Activated CD4-positive, alpha-beta T cell treated with anti-CD3 and anti-CD28 coated beads, Interleukin-2, amount 50 U/mL, for 1 hour (primary cell): ENCODE data around the gene COX17.

ENCODE experiments used
- DNase-seq: peaks from one replicate; pipeline ENCODE4 v3.0.0-alpha.2; 2020

Gene COX17

GRCh38 chr3:119643528-119643927, 33.7 kb downstream of the COX17 start:
- DNase-seq = no peak

- DNase-seq = no peak
Measured at GRCh38 chr3:119642746-119643473, 34.3 kb downstream of the COX17 start.

GRCh38 chr3:119641416-119641815, 35.8 kb downstream of the COX17 start:
- DNase-seq = no peak

- no peak for DNase-seq
Measured at GRCh38 chr3:119639494-119640350, 37.5 kb downstream of the COX17 start.

- DNase-seq = no peak
Measured at GRCh38 chr3:119637679-119638477, 39.3 kb downstream of the COX17 start.

- DNase-seq = no peak
Measured at GRCh38 chr3:119636891-119637611, 40.2 kb downstream of the COX17 start.

- no peak for DNase-seq
Measured at GRCh38 chr3:119636249-119636648, 41.0 kb downstream of the COX17 start.

- no peak for DNase-seq
Measured at GRCh38 chr3:119635719-119636118, 41.5 kb downstream of the COX17 start.

GRCh38 chr3:119632829-119633228, 44.4 kb downstream of the COX17 start:
- no peak for DNase-seq

DNA sequence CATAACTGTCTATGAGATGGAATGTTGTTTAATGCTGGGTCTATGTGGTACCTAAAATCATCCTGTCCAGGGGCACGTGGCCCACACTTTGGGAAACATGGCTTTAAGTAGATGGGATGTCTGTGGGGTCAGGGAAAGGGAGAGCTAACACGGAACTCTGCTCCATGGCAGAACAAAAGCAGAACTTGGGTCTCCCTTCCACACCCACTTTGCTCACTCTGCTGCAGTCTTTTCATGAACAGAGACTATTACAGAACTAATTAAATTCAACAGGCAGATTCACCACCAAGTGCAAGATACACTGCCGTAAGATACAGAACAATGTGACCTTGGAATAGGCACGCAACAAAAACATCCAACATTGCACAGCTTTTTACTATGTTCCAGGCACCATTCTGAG, 45.0 kb downstream of the COX17 start:
- DNase-seq = no peak

DNA sequence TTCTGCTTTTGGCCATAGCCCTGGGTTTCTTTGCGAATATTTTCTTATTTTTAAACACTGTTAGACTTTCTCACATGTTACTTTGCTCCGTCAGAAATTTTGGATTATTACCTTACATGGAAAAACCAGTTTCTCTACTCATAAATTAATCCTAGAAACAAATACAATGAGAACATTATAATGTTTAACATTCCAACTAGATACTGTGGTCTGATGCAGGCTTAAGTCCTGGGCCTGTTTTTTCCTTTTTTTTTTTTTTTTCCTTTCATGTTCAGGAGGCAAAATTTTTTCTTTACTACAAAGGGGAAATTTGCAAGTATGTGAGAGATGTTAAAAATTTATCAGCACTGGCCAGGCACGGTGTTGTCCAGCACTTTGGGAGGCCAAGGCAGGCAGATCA, 45.7 kb downstream of the COX17 start:
- no peak for DNase-seq

GRCh38 chr3:119630880-119631329, 46.3 kb downstream of the COX17 start:
- no peak for DNase-seq

DNA sequence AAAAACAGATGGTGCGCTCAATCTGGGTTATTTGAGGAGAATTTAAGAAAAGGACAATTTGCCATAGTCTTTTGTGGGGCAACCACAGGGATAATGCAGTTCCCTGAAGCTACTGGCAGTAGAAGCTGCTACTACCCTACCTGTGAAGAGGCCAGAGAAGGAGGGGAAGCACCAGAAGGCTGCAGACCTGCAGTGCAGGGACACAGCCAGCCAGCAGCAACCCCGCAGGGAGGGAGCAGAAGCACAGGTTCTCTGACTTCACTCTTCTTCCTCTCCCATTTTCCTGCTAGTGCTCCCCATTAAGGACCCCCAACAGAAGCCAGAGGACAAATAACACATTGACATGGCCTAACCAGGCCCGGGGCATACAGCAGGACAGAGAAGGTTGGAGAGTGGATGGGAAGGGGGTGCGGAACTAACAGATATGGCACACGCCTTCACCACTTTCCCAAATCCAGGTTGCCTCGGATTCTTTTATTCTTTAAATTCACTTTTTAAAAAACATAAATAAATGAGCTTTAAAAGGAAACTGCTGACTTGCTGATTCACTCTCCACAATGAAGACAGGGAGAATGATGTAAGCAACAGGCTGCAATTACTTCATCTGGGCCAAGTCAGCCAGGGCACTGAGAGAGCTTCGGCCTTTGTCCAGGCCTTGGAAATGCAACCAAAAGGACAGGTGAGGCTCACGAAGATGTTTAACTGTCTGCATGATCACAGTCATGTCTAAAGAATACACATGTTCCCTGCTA, 46.9 kb downstream of the COX17 start:
- DNase-seq = no peak

DNA sequence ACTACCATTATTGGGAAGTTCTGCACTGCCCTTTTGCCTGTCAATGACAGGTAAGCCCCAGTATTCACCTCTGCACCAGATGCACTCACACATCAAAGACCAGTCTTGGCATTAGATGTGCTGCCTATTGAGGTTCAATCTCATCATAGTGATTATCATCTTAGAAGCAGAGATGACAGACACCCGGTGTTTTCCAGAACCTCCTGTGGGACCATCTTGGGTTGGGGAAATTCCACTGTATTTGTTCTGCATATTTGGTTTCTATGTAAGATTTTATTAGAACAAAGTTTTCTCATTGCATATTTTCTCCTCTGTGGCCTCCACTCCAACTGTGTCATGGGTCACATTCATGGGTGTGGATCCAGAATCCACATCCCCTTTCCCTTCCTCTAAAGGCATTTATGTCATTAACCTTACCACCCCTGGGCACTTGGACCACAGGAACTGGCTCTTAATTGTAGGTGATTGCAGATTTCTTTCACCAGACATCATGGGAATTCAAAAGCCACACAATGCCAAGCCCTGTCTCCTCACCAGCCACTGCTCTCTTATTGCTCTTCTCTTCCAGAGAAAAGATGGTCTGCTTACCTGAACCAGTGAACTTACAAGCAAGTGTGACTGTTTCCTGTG, 48.3 kb downstream of the COX17 start:
- no peak for DNase-seq

GRCh38 chr3:119628390-119628789, 48.8 kb downstream of the COX17 start:
- no peak for DNase-seq

GRCh38 chr3:119627461-119627860, 49.7 kb downstream of the COX17 start:
- DNase-seq = no peak

DNA sequence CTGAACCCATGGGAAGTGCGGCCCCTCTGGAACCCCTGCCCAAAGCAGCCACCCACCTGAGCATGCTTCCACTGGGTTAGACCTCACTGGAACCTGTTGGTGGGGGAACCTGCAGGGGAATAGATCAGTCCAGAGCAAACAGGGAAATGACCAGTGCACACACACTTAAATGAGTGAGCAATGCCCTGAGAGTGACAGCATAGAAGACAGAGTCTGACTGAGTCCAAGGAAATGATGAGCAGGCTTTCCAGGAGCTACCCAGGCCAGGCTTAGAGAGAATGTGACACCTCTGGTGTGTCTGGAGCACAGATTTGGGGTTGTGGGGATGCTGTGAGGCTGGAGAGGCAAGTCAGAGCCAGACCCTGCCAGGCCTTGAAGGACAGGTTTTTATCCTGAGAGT, 51.0 kb downstream of the COX17 start:
- no peak for DNase-seq

DNA sequence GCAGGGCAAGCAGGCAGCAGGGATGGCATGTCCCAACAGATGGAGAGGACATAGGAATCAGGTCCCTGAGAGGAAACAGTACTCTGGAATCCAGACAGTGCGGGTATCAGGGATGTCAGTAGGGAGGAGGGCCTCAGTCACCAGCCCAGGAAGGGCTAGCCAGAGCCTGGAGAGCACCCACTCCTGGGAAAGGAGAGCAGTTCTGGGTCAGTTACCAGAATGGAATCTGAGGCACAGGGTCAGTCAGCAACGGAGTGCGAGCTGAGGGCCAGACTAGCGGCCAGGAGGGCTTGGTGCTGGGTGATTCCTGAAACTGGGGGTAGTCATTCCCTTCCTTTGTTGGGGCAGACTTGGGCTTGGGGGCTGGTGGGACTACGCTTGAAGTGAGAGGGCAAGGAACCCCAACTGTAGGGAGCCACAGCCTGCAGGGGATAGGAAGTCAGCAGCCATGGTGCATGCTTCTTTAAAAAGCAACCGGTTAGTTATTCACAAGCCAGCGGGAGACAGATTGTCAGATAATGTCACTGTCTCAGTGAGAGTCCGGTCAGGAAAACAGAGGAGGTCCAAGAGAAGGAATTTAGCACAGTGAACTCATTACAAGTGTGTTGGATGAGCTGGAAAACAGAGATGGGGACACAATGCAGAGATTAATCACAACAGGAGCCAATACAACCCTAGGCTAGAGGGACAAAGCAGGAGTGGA, 51.6 kb downstream of the COX17 start:
- no peak for DNase-seq

GRCh38 chr3:119624002-119624720, 53.0 kb downstream of the COX17 start:
- no peak for DNase-seq

DNA sequence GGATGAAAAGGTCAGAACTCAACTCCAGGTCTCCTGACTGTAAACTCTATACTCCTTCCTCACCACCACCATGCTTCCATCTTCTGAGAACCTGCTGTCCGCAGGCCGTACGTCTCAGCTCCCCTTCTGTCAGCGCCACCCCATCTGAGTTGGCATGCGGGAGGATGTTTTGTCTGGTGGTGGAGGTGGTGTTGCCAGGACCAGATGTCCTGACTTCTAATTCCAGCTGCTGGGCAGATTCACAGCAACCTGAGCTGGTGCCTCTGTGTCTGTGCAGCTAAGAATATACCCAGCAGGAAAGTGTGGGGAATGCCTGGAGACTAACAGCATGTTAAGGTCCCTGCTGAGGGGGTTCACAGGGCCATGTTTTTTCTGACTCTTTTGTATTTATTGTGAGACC, 56.3 kb downstream of the COX17 start:
- DNase-seq = no peak
